RWPE2 (cell line): ENCODE measurements around the gene GMCL2.

Experiments
- ATAC-seq: fragments of 200-7000 bp; cut with Tn5 transposase; 3 replicates; pipeline ENCODE4 v1.9.1; 2021; ENCODE audit warnings: low read depth
- DNase-seq: peaks from one replicate; pipeline ENCODE4 v3.0.0-alpha.2; 2020; ENCODE audit warnings: low spot score
- H3K27ac ChIP-seq: fragments of 450-650 bp; 2 replicates; pipeline ENCODE4 v1.5.1; 2017; ENCODE audit warnings: mild to moderate bottlenecking; ENCODE audit not compliant: poor library complexity, severe bottlenecking
- H3K27me3 ChIP-seq: fragments of 250-450 bp; sonication (Bioruptor Pico); 2 replicates; pipeline ENCODE4 v1.5.1; 2021; ENCODE audit warnings: mild to moderate bottlenecking, moderate library complexity; ENCODE audit not compliant: insufficient read depth, poor library complexity, severe bottlenecking
- H3K36me3 ChIP-seq: fragments of 250-450 bp; sonication (Bioruptor Pico); 2 replicates; pipeline ENCODE4 v1.5.1; 2020; ENCODE audit warnings: low read depth, mild to moderate bottlenecking, moderate library complexity
- H3K4me1 ChIP-seq: fragments of 250-450 bp; sonication (Bioruptor Pico); 2 replicates; pipeline ENCODE4 v1.5.1; 2021; ENCODE audit warnings: mild to moderate bottlenecking, moderate library complexity; ENCODE audit not compliant: insufficient read depth, poor library complexity, severe bottlenecking
- H3K4me3 ChIP-seq: fragments of 250-450 bp; sonication (Bioruptor Pico); 2 replicates; pipeline ENCODE4 v1.5.1; 2021; ENCODE audit warnings: mild to moderate bottlenecking, moderate library complexity; ENCODE audit not compliant: severe bottlenecking
- H3K9me3 ChIP-seq: fragments of 250-450 bp; sonication (Bioruptor Pico); 2 replicates; pipeline ENCODE4 v1.5.1; 2021; ENCODE audit warnings: mild to moderate bottlenecking, moderate library complexity; ENCODE audit not compliant: severe bottlenecking
- TF ChIP-seq, protein P1 (sequence below): fragments of 450-650 bp; IDR thresholded peaks from one replicate; pipeline ENCODE4 v1.5.1; 2017; ENCODE audit warnings: mild to moderate bottlenecking, moderate library complexity; ENCODE audit not compliant: poor library complexity, severe bottlenecking

GMCL2 gene

DNA sequence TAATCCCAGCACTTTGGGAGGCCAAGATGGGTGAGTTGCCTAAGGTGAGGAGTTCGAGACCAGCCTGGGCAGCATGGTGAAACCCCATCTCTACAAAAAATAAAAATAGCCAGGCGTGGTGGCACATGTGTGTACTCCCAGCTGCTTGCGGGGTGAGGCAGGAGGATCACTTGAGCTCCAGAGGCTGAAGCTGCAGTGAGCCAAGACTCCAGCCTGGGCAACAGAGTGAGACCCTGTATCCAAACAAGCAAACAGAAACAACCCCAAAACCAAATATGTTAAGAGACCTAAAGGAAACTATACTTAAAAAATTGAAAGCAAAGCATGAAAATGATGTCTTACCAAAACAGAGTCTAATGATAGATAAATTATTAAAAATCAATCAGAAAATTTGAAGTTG is 29.6 kb upstream of the GMCL2 start:
- Histone ChIP-seq H3K36me3 (peaks cover 84% of the 10 kb centered on the region), H3K27ac (no peak overlapping the region), H3K27me3 (no peaks in the 10 kb centered on the region), H3K9me3 (no peaks in the 10 kb centered on the region), H3K4me1 (no peaks in the 10 kb centered on the region), H3K4me3 (no peak overlapping the region)
- ATAC-seq: no peak
- TF ChIP-seq, protein P1, sequence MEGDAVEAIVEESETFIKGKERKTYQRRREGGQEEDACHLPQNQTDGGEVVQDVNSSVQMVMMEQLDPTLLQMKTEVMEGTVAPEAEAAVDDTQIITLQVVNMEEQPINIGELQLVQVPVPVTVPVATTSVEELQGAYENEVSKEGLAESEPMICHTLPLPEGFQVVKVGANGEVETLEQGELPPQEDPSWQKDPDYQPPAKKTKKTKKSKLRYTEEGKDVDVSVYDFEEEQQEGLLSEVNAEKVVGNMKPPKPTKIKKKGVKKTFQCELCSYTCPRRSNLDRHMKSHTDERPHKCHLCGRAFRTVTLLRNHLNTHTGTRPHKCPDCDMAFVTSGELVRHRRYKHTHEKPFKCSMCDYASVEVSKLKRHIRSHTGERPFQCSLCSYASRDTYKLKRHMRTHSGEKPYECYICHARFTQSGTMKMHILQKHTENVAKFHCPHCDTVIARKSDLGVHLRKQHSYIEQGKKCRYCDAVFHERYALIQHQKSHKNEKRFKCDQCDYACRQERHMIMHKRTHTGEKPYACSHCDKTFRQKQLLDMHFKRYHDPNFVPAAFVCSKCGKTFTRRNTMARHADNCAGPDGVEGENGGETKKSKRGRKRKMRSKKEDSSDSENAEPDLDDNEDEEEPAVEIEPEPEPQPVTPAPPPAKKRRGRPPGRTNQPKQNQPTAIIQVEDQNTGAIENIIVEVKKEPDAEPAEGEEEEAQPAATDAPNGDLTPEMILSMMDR: no peak
- no peak for DNase-seq

DNA sequence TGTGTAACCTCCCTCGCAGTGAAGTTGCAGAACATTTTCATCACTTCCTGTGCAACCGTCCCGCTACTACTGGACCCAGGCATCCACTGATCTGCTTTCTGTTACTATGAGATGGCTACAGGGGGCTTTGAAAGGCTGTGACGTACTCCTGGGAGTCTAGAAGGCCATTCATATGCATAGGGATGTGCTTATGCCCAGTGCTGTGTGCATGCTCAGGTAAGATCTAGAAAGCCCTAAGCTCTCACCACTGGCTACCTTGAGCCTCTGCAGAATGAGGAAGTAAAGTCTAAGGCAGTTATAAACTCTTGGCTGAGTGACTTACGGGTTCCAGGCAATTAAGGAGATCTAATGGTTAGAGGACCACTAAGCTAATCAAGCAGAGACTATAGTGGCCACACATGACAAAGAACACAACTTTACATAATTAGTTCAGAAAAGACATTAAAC is 28.9 kb upstream of the GMCL2 start:
- H3K27me3 ChIP-seq: no peaks in the 10 kb centered on the region

DNA sequence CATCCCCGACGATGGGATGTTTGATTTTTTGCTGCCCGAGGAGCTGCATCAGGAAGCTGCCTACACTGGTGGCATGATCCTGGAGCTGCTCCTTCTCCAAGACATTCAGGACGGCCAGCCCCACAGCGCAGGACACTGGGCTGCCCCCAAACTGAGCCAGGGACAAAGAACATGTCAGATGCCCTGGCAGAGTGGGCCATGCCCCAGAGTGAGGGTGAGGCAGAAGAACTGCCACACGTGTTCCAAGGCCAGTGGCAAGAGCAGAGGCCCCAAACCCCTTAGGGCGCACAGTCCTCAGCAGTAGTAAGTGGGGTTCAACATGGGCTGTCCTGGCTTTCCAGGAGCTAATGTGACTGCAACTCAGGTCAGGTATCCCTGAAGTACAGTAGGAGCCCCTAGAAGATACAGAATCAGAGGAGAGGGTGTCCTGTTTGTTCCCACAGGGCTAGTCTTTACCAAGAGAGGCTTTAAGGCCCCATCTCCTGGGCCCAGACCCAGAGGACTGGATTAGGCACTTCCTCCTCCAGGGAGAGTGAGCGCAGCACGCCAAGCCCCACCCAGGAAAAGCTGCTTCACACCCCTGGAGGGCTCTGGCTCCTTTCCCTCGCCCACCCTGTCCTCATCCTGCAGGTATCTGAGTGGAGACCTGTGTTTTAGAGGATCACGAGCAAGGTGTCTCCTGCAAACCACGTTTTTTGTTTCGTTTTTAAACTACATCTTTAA is 28.3 kb upstream of the GMCL2 start:
- Histone ChIP-seq H3K27me3 (no peaks in the 10 kb centered on the region), H3K36me3 (peaks cover 90% of the 10 kb centered on the region), H3K9me3 (no peaks in the 10 kb centered on the region), H3K4me3 (no peak overlapping the region), H3K4me1 (no peaks in the 10 kb centered on the region), H3K27ac (no peak overlapping the region)
- DNase-seq (no peak), ATAC-seq (peak; percentile 1; the same call in 1 of the 3 replicates)
- TF ChIP-seq, protein P1: no peak

More for the DNA sequence above, 28.9 kb upstream of the GMCL2 start:
- H3K27ac ChIP-seq: no peak overlapping the region
- DNase-seq: no peak
- no peaks in the 10 kb centered on the region for H3K9me3 ChIP-seq
- no peak overlapping the region for H3K4me3 ChIP-seq
- peaks cover 87% of the 10 kb centered on the region for H3K36me3 ChIP-seq
- H3K4me1 ChIP-seq: no peaks in the 10 kb centered on the region
- TF ChIP-seq, protein P1: no peak
- ATAC-seq: no peak

DNA sequence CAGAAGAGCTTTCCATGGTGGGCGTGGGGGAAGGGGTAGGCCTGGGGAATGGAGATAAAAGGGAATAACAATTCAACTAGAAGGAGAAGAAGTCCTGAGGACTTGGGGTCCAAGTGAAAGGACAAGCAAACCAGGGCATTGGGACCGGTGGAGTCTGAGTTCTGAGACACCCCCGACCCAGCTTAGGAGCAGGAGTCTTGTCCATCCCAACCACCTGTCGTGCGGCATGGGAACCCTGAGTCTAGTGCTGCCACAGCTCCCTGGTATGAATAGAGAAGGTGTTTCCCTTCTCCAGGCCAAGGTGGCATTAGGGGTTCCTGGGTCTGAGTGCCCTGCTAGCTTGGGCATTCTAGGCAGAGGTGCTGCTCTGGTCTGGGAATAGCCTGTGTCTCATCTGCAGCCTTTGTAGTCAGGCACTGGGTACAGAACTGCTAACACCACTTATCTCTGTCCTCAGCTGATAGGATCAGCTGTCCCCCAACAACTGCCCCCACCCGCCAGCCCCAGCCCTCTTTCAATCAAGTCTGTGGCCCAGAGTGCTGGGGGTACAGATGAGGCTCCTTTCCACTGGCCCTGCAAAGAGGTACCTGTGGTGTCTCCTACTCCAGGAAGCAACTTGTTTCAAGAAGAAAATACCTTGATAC is 27.1 kb upstream of the GMCL2 start:
- TF ChIP-seq, protein P1: no peak
- no peaks in the 10 kb centered on the region for H3K4me1 ChIP-seq
- H3K27ac ChIP-seq: no peak overlapping the region
- no peak for ATAC-seq
- peaks cover 94% of the 10 kb centered on the region for H3K36me3 ChIP-seq
- DNase-seq: no peak
- no peaks in the 10 kb centered on the region for H3K27me3 ChIP-seq
- H3K4me3 ChIP-seq: no peak overlapping the region
- no peaks in the 10 kb centered on the region for H3K9me3 ChIP-seq

DNA sequence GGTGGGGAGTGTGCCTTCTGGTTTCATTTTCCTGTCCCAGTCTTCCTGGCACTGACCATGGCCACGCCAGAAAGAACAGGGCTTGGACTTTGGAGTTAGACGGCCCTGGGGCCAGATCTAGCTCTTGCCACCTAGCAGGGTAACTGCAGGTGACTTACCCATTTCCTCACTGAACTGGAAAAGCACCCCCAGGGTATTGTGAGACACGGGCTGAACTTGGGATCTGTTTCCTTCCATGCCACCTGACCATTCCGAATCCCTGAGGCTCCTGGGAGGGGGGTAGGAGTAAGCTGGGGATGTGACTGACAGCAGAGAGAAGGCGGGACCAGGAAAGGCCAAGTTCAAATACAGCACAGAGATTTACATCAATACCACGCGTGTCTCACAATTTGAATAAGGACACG is 26.6 kb upstream of the GMCL2 start:
- no peak overlapping the region for H3K27ac ChIP-seq
- H3K9me3 ChIP-seq: no peaks in the 10 kb centered on the region
- DNase-seq (no peak), ATAC-seq (0 out of 3 replicates have a peak, but pooled peaks have one; percentile 1)
- TF ChIP-seq, protein P1: no peak
- H3K4me1 ChIP-seq: no peaks in the 10 kb centered on the region
- no peaks in the 10 kb centered on the region for H3K27me3 ChIP-seq
- H3K4me3 ChIP-seq: no peak overlapping the region
- H3K36me3 ChIP-seq: peaks cover 94% of the 10 kb centered on the region
